ENCODE measurements around the gene CTAGE6. TPM values are rescaled to one million over a fixed set of nuclear protein-coding genes. Genes with fewer than 3 reads are reported as not detected.
"Not testable (repeated sequence)": the region's sequence is repeated elsewhere in the genome, so short reads cannot be mapped to it uniquely, and the experiment has no call there.

Gene CTAGE6
- total RNA-seq, 1 donor from 2014 or later: 1.0 TPM

GRCh38 chr7:143715543-143716193, 41.8 kb downstream of the CTAGE6 start:
- not testable (repeated sequence) for DNase-seq (ENCODE audit: low read depth)

- not testable (repeated sequence) for DNase-seq (ENCODE audit: low read depth)
These were observed 42.7 kb downstream of the CTAGE6 start for GRCh38 chr7:143714581-143715454.

- DNase-seq (ENCODE audit: low read depth): not testable (repeated sequence)
These were observed 45.1 kb downstream of the CTAGE6 start for GRCh38 chr7:143712381-143712780.

- DNase-seq (ENCODE audit: low read depth): not testable (repeated sequence)
These were observed 45.7 kb downstream of the CTAGE6 start for GRCh38 chr7:143711727-143712324.

GRCh38 chr7:143709895-143710294, 47.6 kb downstream of the CTAGE6 start:
- DNase-seq (ENCODE audit: low read depth): not testable (repeated sequence)

Other genes starting within 250 kb of the CTAGE6 start
- 0.87 TPM in 1 of 2 replicates, not detected in the other for gene CTAGE15, start 185.9 kb downstream of the CTAGE6 start, total RNA-seq
- gene TCAF2, start 136.7 kb downstream of the CTAGE6 start, total RNA-seq: 0.35 and 2.3 TPM in 2 replicates
- 66.5 and 91.9 TPM in 2 replicates for gene TCAF1, start 144.5 kb upstream of the CTAGE6 start, total RNA-seq
- gene OR2F2, start 177.5 kb upstream of the CTAGE6 start, total RNA-seq: not detected in 2 replicates
- not detected in 2 replicates for gene OR2F1, start 197.1 kb upstream of the CTAGE6 start, total RNA-seq
- not detected in 2 replicates for gene OR6B1, start 242.6 kb upstream of the CTAGE6 start, total RNA-seq

Measured in renal cortical epithelial cell (primary cell).